Neural cell (in vitro differentiated cells): Measurements from ENCODE around the gene SNUPN. TPM values are rescaled to one million over a fixed set of nuclear protein-coding genes. Genes with fewer than 3 reads are reported as not detected.

Experiments used
- H2AFZ ChIP-seq: fragments of 200-600, 300-800 bp; sonication (generic), shearing (Covaris generic); 2 replicates; pipeline ENCODE4 v1.6.0; 2014; ENCODE audit warnings: low read depth, mild to moderate bottlenecking, antibody characterized with exemption, low read length, moderate library complexity
- H3F3A ChIP-seq: fragments of 200-600 bp; shearing (Covaris generic); 2 replicates; pipeline ENCODE4 v1.6.1; 2016; ENCODE audit warnings: mild to moderate bottlenecking, moderate library complexity, mixed read lengths, antibody characterized with exemption, low read length; ENCODE audit not compliant: insufficient read depth, poor library complexity, severe bottlenecking
- H3K27ac ChIP-seq: fragments of 200-600, 300-800 bp; sonication (generic), shearing (Covaris generic); 2 replicates; pipeline ENCODE4 v1.5.1; 2014; ENCODE audit warnings: mild to moderate bottlenecking, low read length, moderate library complexity
- H3K27me3 ChIP-seq: fragments of 300-800, 200-600 bp; sonication (generic), shearing (Covaris generic); 2 replicates; pipeline ENCODE4 v1.6.0; 2014; ENCODE audit warnings: mild to moderate bottlenecking, low read depth, low read length, moderate library complexity; ENCODE audit not compliant: insufficient read depth
- H3K36me3 ChIP-seq: fragments of 300-800, 200-600 bp; sonication (generic), shearing (Covaris generic); 2 replicates; pipeline ENCODE4 v1.5.1; 2014; ENCODE audit warnings: mild to moderate bottlenecking, antibody characterized with exemption, low read length, moderate library complexity; ENCODE audit not compliant: insufficient read depth
- H3K4me2 ChIP-seq: fragments of 300-800, 200-600 bp; sonication (generic), shearing (Covaris generic); 2 replicates; pipeline ENCODE4 v1.6.0; 2014; ENCODE audit warnings: mild to moderate bottlenecking, low read length
- H3K4me3 ChIP-seq: fragments of 300-800, 200-600 bp; sonication (generic), shearing (Covaris generic); 2 replicates; pipeline ENCODE4 v1.5.1; 2014; ENCODE audit warnings: mild to moderate bottlenecking, low read length, moderate library complexity
- H3K79me2 ChIP-seq: fragments of 200-600 bp; shearing (Covaris generic); replicated peaks from 2 replicates; pipeline ENCODE4 v1.6.0; 2014; ENCODE audit warnings: mild to moderate bottlenecking, low read length, moderate library complexity; ENCODE audit not compliant: insufficient read depth
- H3K9ac ChIP-seq: fragments of 300-800, 200-600 bp; sonication (generic), shearing (Covaris generic); 2 replicates; pipeline ENCODE4 v1.6.1; 2016; ENCODE audit warnings: mild to moderate bottlenecking, low read length, mixed read lengths
- H3K9me2 ChIP-seq: fragments of 200-600 bp; shearing (Covaris generic); 2 replicates; pipeline ENCODE4 v1.6.1; 2016; ENCODE audit warnings: mild to moderate bottlenecking, low read length, mixed read lengths; ENCODE audit not compliant: insufficient read depth
- H3K9me3 ChIP-seq: fragments of 200-600, 300-800 bp; sonication (generic), shearing (Covaris generic); 2 replicates; pipeline ENCODE4 v1.6.1; 2016; ENCODE audit warnings: mild to moderate bottlenecking, mixed run types, low read length, moderate library complexity, mixed read lengths
- H4K20me1 ChIP-seq: fragments of 200-600 bp; shearing (Covaris generic); 2 replicates; pipeline ENCODE4 v1.6.1; 2016; ENCODE audit warnings: mild to moderate bottlenecking, mixed run types; ENCODE audit not compliant: insufficient read depth
- EP300 ChIP-seq: fragments of 450-650 bp; conservative IDR thresholded peaks from 2 replicates; pipeline ENCODE4 v1.6.1; 2014; ENCODE audit warnings: antibody characterized with exemption, mild to moderate bottlenecking, moderate library complexity; ENCODE audit not compliant: poor library complexity, severe bottlenecking
- EZH2 ChIP-seq: fragments of 200-600, 300-800 bp; shearing (Covaris generic), sonication (generic); IDR thresholded peaks from 2 replicates; pipeline ENCODE4 v1.6.1; 2014; ENCODE audit warnings: antibody characterized with exemption, low read length, borderline replicate concordance, mild to moderate bottlenecking; ENCODE audit not compliant: insufficient read depth, poor library complexity, severe bottlenecking
- MXI1 ChIP-seq: fragments of 450-650 bp; conservative IDR thresholded peaks from 2 replicates; pipeline ENCODE4 v1.6.1; 2014; ENCODE audit warnings: antibody characterized with exemption, mild to moderate bottlenecking; ENCODE audit not compliant: poor library complexity, severe bottlenecking
- POLR2AphosphoS5 ChIP-seq: IDR thresholded peaks from 2 replicates; pipeline ENCODE4 v1.6.1; 2012
- RAD21 ChIP-seq: fragments of 450-650 bp; conservative IDR thresholded peaks from 2 replicates; pipeline ENCODE4 v1.6.1; 2014; ENCODE audit warnings: antibody characterized with exemption, mild to moderate bottlenecking, moderate library complexity
- SMC3 ChIP-seq: fragments of 450-650 bp; conservative IDR thresholded peaks from 2 replicates; pipeline ENCODE4 v1.6.1; 2014; ENCODE audit warnings: antibody characterized with exemption, mild to moderate bottlenecking, moderate library complexity; ENCODE audit not compliant: poor library complexity
- TAF1 ChIP-seq: IDR thresholded peaks from 2 replicates; pipeline ENCODE4 v1.6.1; 2012; ENCODE audit warnings: low read depth
- polyA plus RNA-seq: library from polyadenylated mRNA; depleted of rRNA; stranded (reverse); fragments of >200 nt; gene quantifications from 2 replicates; pipeline ENCODE4 v1.2.3, GENCODE V29; 2014
- TF ChIP-seq, protein P1 (sequence below): fragments of 450-650 bp; IDR thresholded peaks from 2 replicates; pipeline ENCODE4 v1.5.1; 2014; ENCODE audit warnings: antibody characterized with exemption, mild to moderate bottlenecking, moderate library complexity; ENCODE audit not compliant: poor library complexity, severe bottlenecking
- TF ChIP-seq, protein P2 (sequence below): IDR thresholded peaks from 2 replicates; pipeline ENCODE4 v1.6.1; 2012; ENCODE audit warnings: borderline replicate concordance

The SNUPN gene
- polyA plus RNA-seq, 1 donor from 2014 or later: 19.0 TPM

DNA sequence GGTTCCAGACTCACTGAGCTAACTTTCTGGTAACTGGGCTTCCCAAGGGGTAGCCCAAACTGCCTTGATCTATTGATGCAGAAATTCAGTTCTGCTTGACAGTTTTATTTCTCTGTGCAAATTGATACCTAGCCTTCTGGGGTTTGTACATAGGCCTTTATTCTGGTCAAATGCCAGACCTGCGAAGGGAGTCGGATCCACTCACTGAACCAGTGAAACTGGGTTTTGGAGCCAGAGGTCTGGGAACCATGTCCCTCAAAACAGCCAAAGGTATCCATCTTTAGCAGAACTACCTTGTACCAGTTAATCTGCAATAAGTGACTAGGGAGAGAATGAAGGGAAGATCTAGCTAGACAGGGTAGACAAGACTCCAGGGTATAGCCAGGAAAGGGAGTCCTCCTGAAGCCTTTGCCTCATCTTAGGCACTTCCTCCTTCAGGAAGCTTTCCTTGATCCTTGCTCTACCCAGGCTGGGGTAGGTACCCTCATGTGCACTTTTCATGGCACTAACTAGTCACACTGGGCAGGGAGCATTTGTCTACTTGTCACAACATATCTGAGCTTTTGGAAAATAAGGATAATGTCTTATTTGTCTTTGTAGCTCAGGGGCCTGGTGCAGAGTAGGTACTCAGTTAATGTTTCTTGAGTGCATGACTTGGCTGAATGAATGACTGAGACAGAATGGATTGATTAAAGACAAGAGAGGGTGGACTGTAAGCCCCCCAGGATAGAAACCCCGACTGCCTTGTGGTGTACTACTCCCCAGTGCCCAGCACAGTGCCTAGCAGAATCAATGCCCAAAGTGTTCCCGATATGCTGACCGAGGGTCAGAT lies 20.8 kb upstream of the SNUPN start:
- H3K27ac ChIP-seq: no peak overlapping the region
- H3K9me3 ChIP-seq: no peaks in the 10 kb centered on the region
- H3K9ac ChIP-seq: no peak overlapping the region
- H3K4me3 ChIP-seq: peak overlapping the region; percentile 82
- no peaks in the 10 kb centered on the region for H3F3A ChIP-seq
- no peaks in the 10 kb centered on the region for H3K36me3 ChIP-seq
- H4K20me1 ChIP-seq: no peaks in the 10 kb centered on the region
- peaks cover 27% of the 10 kb centered on the region for H3K27me3 ChIP-seq
- no peak overlapping the region for H2AFZ ChIP-seq
- no peaks in the 10 kb centered on the region for H3K9me2 ChIP-seq
- TF ChIP-seq RAD21 (no peak), MXI1 (no peak), EP300 (no peak), SMC3 (no peak), POLR2AphosphoS5 (no peak), TAF1 (no peak), EZH2 (no peak)
- TF ChIP-seq, protein P1, sequence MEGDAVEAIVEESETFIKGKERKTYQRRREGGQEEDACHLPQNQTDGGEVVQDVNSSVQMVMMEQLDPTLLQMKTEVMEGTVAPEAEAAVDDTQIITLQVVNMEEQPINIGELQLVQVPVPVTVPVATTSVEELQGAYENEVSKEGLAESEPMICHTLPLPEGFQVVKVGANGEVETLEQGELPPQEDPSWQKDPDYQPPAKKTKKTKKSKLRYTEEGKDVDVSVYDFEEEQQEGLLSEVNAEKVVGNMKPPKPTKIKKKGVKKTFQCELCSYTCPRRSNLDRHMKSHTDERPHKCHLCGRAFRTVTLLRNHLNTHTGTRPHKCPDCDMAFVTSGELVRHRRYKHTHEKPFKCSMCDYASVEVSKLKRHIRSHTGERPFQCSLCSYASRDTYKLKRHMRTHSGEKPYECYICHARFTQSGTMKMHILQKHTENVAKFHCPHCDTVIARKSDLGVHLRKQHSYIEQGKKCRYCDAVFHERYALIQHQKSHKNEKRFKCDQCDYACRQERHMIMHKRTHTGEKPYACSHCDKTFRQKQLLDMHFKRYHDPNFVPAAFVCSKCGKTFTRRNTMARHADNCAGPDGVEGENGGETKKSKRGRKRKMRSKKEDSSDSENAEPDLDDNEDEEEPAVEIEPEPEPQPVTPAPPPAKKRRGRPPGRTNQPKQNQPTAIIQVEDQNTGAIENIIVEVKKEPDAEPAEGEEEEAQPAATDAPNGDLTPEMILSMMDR: no peak
- TF ChIP-seq, protein P2, sequence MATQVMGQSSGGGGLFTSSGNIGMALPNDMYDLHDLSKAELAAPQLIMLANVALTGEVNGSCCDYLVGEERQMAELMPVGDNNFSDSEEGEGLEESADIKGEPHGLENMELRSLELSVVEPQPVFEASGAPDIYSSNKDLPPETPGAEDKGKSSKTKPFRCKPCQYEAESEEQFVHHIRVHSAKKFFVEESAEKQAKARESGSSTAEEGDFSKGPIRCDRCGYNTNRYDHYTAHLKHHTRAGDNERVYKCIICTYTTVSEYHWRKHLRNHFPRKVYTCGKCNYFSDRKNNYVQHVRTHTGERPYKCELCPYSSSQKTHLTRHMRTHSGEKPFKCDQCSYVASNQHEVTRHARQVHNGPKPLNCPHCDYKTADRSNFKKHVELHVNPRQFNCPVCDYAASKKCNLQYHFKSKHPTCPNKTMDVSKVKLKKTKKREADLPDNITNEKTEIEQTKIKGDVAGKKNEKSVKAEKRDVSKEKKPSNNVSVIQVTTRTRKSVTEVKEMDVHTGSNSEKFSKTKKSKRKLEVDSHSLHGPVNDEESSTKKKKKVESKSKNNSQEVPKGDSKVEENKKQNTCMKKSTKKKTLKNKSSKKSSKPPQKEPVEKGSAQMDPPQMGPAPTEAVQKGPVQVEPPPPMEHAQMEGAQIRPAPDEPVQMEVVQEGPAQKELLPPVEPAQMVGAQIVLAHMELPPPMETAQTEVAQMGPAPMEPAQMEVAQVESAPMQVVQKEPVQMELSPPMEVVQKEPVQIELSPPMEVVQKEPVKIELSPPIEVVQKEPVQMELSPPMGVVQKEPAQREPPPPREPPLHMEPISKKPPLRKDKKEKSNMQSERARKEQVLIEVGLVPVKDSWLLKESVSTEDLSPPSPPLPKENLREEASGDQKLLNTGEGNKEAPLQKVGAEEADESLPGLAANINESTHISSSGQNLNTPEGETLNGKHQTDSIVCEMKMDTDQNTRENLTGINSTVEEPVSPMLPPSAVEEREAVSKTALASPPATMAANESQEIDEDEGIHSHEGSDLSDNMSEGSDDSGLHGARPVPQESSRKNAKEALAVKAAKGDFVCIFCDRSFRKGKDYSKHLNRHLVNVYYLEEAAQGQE: no peak
- no peak overlapping the region for H3K4me2 ChIP-seq
- peaks cover 4% of the 10 kb centered on the region for H3K79me2 ChIP-seq

DNA sequence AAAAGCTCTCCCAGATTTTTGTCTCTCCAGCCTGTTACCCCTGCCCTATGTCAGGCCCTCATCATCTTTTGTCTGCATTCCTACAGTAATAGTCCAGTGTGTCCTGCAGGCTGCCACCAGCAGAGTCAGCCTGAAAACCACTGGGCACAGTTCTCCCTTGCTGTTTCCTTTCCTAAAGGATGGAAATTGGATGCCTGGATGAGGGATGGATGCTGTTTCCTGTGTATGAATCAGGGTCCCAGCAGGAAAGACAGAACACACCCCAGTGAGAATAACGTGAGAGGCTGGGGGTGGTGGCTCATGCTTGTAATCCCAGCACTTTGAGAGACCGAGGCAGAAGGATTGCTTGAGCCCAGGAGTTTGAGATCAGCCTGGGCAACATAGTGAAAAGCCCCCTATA lies 18.9 kb upstream of the SNUPN start:
- Histone ChIP-seq H3K79me2 (peaks cover under 1% of the 10 kb centered on the region), H3K27me3 (peaks cover 27% of the 10 kb centered on the region), H3K9ac (no peak overlapping the region), H3K9me3 (no peaks in the 10 kb centered on the region), H3K9me2 (no peaks in the 10 kb centered on the region), H4K20me1 (no peaks in the 10 kb centered on the region), H3K36me3 (no peaks in the 10 kb centered on the region), H3F3A (no peaks in the 10 kb centered on the region), H2AFZ (no peak overlapping the region), H3K4me2 (no peak overlapping the region), H3K27ac (no peak overlapping the region), H3K4me3 (no peak overlapping the region)
- no peak for TF ChIP-seq RAD21
